GM12891 (cell line): ENCODE data around the gene BOC.

Experiments
- DNase-seq: peaks from one replicate; pipeline ENCODE4 v3.0.0; 2011; ENCODE audit warnings: low spot score; ENCODE audit not compliant: insufficient read length
- FAIRE-seq: peaks from 2 replicates; lab custom pipeline; 2011; peaks lifted over from hg19 to GRCh38; lab: Jason Lieb, UNC
- PAX5 ChIP-seq: IDR thresholded peaks from 2 replicates; pipeline ENCODE4 v1.6.1; 2011; ENCODE audit warnings: low read length, moderate library complexity, mild to moderate bottlenecking; ENCODE audit not compliant: insufficient read depth, severe bottlenecking
- POLR2A ChIP-seq: IDR thresholded peaks from 2 replicates; pipeline ENCODE4 v1.6.1; 2011; ENCODE audit warnings: low read depth, low read length, control low read depth
- POLR2AphosphoS5 ChIP-seq: IDR thresholded peaks from 2 replicates; pipeline ENCODE4 v1.6.1; 2011; ENCODE audit warnings: low read depth, low read length, control low read depth
- POU2F2 ChIP-seq: IDR thresholded peaks from 2 replicates; pipeline ENCODE4 v1.6.1; 2011; ENCODE audit warnings: low read depth, mild to moderate bottlenecking, control low read depth, low read length, moderate library complexity
- SPI1 ChIP-seq: IDR thresholded peaks from 2 replicates; pipeline ENCODE4 v1.6.1; 2011; ENCODE audit warnings: low read depth, low read length, control low read depth
- TAF1 ChIP-seq: IDR thresholded peaks from 2 replicates; pipeline ENCODE4 v1.6.1; 2011; ENCODE audit warnings: low read depth, low read length, control low read depth

Gene BOC

DNA sequence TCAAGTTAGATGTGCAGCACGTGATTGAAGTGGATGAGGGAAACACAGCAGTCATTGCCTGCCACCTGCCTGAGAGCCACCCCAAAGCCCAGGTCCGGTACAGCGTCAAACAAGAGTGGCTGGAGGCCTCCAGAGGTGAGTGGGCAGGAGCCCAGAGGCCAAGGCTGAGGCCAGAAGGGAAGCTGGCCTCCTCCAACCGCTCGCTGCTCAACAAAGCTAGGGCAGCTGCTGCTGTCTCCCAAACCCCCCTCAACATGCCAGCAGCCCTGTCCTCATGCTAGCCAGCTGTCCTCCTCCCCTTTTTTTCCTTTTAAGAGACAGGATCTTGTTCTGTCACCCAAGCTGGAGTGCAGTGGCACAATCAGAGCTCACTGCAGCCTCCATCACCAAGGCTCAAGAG lies 57.0 kb downstream of the BOC start:
- DNase-seq (no peak), FAIRE-seq (no peak)

DNA sequence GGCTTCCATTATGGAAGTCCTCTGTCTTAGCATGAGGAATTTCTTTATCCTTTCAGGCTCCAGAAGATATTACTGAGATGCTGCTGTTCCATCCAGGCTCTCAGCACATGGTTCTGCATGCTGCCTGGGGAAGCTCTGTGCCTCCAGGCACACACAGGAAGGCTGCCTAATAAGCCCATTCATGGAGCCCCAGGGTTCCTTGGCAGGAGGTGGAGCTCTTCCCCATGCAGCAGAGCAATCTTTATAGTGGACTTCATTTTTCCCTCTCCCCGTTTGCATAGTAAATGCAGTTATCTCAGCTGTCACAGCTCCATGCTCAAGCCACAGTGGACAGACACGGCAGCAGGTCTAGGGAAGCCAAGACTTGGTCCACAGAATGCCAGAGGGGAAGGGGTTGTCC lies 57.6 kb downstream of the BOC start:
- TF ChIP-seq PAX5, result no peak
- TF ChIP-seq POU2F2, result no peak
- no peak for TF ChIP-seq SPI1
- TF ChIP-seq TAF1, result no peak
- TF ChIP-seq POLR2A, result no peak
- no peak for TF ChIP-seq POLR2AphosphoS5
- no peak for FAIRE-seq

More for the DNA sequence above, 57.0 kb downstream of the BOC start:
- TF ChIP-seq POLR2AphosphoS5 (no peak), PAX5 (no peak)

DNA sequence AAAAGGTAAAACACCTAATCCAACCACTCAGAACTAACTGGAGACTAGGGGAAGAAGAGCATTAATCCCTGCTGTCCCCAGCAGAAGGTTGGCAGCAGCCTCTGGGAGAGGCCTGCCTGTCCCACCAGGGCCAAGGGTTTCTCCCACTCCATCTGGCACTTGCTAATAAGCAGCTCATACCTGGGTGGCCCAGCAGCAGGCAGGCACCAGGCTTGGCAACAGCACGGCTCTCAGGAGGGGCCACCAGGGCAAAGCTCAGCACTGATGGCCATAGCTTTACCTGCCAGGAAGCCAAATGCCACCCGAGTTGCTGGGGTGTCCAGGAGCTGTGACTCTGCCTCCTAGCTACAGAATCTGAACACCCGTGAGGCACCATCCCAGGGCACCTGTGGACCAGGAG lies 58.3 kb downstream of the BOC start:
- no peak for TF ChIP-seq POU2F2
- FAIRE-seq, result no peak
- no peak for DNase-seq

More for the DNA sequence above, 57.6 kb downstream of the BOC start:
- no peak for DNase-seq

DNA sequence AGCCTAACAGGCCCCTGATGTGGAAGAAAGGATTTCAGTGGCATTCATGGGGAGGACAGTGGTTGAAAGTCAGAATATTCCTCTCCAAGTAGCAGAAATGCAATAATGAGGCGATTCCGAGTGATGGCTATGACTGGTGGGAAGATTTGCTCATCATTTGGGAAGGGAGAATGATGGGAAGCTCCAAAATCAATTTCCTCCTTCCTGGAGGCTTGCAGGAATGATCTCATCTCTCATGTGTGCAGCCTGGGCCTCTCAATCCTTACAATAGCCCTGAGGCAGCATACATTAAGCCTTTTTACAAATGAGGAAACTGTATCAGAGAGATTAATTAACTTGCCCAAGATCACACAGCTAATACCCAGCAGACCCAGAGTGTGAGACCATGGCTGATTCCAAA lies 58.7 kb downstream of the BOC start:
- TF ChIP-seq POU2F2, result no peak
- no peak for TF ChIP-seq SPI1
- DNase-seq, result no peak
- FAIRE-seq, result no peak

DNA sequence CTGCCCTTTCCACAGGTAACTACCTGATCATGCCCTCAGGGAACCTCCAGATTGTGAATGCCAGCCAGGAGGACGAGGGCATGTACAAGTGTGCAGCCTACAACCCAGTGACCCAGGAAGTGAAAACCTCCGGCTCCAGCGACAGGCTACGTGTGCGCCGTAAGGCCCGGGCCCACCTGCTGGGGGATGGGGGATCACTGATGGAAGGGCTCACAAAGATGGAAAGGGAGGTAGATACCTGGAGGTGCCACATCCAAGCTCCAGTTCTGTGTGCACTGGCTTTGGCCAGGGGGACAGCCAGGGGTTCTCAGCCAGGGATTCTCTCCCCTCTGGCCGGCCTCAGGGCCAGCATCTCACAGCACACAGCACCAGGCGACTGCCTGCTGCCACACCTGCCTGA lies 59.4 kb downstream of the BOC start:
- DNase-seq (no peak), FAIRE-seq (no peak)
- no peak for TF ChIP-seq PAX5
- no peak for TF ChIP-seq TAF1
- TF ChIP-seq SPI1, result no peak
- TF ChIP-seq POU2F2, result no peak
- TF ChIP-seq POLR2AphosphoS5, result no peak
- TF ChIP-seq POLR2A, result no peak

DNA sequence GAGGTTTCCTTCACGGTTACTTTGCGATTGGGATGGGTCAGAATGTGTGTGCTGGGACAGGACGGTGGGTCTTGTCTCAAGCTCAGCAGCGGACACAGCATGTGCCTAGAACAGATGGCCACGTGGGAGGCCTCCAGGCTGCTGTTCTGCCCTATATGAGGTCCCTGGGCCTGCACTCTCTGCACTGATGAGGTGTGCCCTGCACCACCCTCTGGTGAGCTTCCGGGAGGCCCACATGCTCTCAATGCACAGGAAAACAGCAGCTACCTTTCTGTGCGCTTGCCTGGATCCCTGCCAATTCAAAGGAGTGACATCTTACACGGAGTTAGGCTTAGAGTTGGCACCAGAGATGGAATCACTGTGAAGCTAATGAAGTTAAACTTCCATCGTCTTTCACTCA lies 59.8 kb downstream of the BOC start:
- FAIRE-seq (no peak), DNase-seq (no peak)
- no peak for TF ChIP-seq SPI1

DNA sequence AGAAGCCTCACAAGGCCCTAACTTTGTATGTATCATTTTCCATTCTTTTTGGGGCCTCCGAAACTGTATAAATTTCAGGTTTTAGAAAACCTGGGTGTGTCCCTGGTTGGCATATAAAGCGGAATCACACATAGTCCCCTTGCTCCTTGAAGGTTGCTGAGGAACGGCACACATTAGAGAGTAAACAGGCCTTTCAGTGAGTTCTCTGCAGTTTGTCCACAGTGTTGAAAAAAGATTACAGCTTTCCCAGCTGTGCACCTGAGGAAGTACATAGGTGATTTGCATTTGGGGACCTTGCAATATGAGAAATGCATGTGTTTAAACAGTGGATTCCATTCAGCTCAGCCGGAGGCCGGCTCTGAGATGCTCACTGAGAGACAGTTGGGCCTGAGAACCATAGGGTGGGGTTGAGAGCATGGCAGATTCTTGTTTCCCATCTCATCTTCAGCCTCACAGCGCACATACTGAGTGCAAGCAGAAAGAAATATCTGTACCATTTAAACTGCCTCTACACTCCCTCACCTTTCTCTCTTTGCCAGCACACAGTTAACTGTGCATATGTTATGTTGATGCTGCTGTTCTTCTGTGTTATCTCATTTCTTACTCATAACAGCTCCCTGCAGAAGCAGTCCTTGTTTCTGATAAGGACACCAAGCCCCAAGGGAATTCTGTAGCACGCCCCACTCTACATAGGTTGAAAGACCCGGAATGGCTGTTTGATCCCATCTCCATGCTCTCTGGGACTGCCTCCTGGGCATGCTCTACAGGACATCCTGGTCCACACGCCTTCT lies 60.4 kb downstream of the BOC start:
- no peak for DNase-seq
- TF ChIP-seq TAF1 (no peak), PAX5 (no peak), SPI1 (no peak), POLR2A (no peak), POU2F2 (no peak), POLR2AphosphoS5 (no peak)
- no peak for FAIRE-seq

DNA sequence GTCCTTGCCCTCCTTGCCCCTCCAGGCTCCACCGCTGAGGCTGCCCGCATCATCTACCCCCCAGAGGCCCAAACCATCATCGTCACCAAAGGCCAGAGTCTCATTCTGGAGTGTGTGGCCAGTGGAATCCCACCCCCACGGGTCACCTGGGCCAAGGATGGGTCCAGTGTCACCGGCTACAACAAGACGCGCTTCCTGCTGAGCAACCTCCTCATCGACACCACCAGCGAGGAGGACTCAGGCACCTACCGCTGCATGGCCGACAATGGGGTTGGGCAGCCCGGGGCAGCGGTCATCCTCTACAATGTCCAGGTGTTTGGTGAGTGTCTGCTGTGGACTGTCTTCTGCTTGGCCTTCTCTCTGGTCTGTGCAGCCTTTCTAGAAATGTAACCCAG lies 61.0 kb downstream of the BOC start:
- no peak for FAIRE-seq
- TF ChIP-seq TAF1 (no peak), POU2F2 (no peak), PAX5 (no peak), POLR2A (no peak), SPI1 (no peak), POLR2AphosphoS5 (no peak)
- no peak for DNase-seq

DNA sequence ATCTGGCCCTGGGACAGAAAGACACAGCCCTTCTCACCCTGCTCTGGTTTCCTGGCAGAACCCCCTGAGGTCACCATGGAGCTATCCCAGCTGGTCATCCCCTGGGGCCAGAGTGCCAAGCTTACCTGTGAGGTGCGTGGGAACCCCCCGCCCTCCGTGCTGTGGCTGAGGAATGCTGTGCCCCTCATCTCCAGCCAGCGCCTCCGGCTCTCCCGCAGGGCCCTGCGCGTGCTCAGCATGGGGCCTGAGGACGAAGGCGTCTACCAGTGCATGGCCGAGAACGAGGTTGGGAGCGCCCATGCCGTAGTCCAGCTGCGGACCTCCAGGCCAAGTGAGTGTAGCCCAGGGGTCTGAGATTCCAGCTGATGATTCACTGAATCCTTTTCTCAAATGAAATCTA lies 61.7 kb downstream of the BOC start:
- FAIRE-seq, result no peak

DNA sequence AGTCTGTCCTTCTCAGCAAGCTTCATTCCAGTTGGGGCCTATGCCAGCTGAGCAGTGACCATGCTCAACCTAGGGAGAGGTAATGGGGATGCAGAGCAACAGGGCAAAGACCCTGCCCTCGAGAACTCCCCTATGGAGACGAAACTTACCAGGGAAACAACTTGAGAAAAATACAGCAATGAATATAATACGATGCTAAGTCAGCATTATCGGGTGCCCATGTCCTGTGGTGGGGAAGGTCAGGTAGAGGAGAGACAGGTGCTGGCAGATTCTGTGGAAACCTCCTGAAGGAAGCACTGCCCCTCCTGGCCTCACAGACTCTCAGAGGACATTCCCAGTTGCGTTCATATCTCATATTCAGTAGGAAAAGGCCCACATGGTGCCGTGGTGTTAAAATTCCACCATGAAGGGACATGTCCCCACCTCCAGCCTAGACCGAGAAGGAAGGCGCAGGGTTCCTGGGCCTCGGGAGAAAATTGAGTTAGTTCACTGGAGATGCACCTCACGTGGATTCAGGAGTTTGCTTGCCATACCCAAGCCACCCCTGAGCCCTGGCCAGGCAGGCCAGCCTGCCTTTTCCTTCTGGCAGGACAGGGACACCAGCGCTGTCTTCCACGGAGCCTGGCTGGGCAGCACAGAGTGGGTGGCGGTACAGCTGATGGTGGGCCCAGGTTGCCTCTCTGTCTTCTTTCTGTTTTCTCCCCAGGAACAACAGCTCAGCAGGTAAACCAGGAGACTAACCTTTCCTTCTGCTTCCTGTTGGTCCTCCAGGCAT lies 62.4 kb downstream of the BOC start:
- TF ChIP-seq POLR2A (no peak), TAF1 (no peak), POLR2AphosphoS5 (no peak), PAX5 (no peak), SPI1 (no peak), POU2F2 (no peak)
- DNase-seq (no peak), FAIRE-seq (no peak)

More for the DNA sequence above, 61.7 kb downstream of the BOC start:
- TF ChIP-seq POU2F2 (no peak), SPI1 (no peak), PAX5 (no peak), POLR2A (no peak), POLR2AphosphoS5 (no peak), TAF1 (no peak)
- DNase-seq, result no peak
